BJ (cell line): ENCODE results near the gene INPP5D. TPM values are rescaled to one million over a fixed set of nuclear protein-coding genes. Genes with fewer than 3 reads are reported as not detected.

Experiments used
- CTCF ChIA-PET: fragments of 350-600 bp; formaldehyde crosslinking; extraction: SDS; loops from one replicate; lab custom pipeline; 2021; ENCODE audit warnings: antibody characterized with exemption, inconsistent platforms; lab: Yijun Ruan, JAX
- POLR2A ChIA-PET: fragments of 300-600 bp; sonication (Branson Sonifier 250); formaldehyde crosslinking; extraction: SDS; loops from one replicate; lab custom pipeline; 2021; ENCODE audit warnings: antibody characterized with exemption; lab: Charles Lee
- DNase-seq: peaks from one replicate; pipeline ENCODE4 v3.0.0-alpha.2; 2011; ENCODE audit warnings: low read depth
- H3K27me3 ChIP-seq: 2 replicates; pipeline ENCODE4 v1.6.0; 2011; ENCODE audit warnings: low read length; ENCODE audit not compliant: control insufficient read depth, insufficient read depth
- H3K36me3 ChIP-seq: 2 replicates; pipeline ENCODE4 v1.5.1; 2011; ENCODE audit warnings: low read length; ENCODE audit not compliant: control insufficient read depth, insufficient read depth
- H3K4me3 ChIP-seq: 2 replicates; pipeline ENCODE4 v1.5.1; 2011; ENCODE audit warnings: low read depth, mild to moderate bottlenecking, control low read depth, low read length
- polyA plus RNA-seq: library from polyadenylated mRNA; depleted of rRNA; stranded (reverse); fragments of >200 nt; gene quantifications from 2 replicates; pipeline ENCODE4 v1.2.3, GENCODE V29; 2011
- TF ChIP-seq, protein P1 (sequence below): IDR thresholded peaks from 2 replicates; pipeline ENCODE4 v1.5.1; 2011; ENCODE audit warnings: low read depth, mild to moderate bottlenecking, control low read depth, inconsistent platforms, low read length, moderate library complexity; ENCODE audit not compliant: insufficient read depth

INPP5D gene
- polyA plus RNA-seq, 1 experiment: 0.38 TPM

DNA sequence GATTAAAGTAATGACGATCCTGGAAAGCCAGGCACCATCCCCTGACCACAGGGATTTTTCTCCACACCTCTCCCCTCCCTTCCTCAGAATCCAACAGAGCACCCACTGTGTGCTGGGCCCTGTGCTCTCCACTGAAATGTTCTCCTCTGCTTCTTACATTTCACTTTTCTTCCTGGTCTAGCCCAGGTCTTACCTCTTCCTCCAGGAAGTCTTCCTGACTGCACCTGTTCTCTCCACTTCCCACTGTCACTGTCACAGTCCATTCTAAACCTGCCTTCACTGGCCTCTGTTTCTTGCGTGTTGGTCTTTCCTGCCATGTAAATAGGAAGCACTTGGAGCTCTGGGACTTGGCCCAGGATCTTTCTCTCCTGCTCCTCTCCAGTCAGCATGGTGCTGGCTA is 39.7 kb upstream of the INPP5D start:
- ChIA-PET CTCF (interaction anchor here (1.4 kb wide), 1 partner anchor 33 kb away, joined by 6 read pairs; no protein-coding TSS in a partner anchor), POLR2A (no interaction called here)
- H3K4me3 ChIP-seq: no peak overlapping the region
- H3K27me3 ChIP-seq: no peaks in the 10 kb centered on the region; the same call in 1 of the 2 replicates
- no peaks in the 10 kb centered on the region for H3K36me3 ChIP-seq
- no peak for DNase-seq
- TF ChIP-seq, protein P1, sequence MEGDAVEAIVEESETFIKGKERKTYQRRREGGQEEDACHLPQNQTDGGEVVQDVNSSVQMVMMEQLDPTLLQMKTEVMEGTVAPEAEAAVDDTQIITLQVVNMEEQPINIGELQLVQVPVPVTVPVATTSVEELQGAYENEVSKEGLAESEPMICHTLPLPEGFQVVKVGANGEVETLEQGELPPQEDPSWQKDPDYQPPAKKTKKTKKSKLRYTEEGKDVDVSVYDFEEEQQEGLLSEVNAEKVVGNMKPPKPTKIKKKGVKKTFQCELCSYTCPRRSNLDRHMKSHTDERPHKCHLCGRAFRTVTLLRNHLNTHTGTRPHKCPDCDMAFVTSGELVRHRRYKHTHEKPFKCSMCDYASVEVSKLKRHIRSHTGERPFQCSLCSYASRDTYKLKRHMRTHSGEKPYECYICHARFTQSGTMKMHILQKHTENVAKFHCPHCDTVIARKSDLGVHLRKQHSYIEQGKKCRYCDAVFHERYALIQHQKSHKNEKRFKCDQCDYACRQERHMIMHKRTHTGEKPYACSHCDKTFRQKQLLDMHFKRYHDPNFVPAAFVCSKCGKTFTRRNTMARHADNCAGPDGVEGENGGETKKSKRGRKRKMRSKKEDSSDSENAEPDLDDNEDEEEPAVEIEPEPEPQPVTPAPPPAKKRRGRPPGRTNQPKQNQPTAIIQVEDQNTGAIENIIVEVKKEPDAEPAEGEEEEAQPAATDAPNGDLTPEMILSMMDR: no peak

DNA sequence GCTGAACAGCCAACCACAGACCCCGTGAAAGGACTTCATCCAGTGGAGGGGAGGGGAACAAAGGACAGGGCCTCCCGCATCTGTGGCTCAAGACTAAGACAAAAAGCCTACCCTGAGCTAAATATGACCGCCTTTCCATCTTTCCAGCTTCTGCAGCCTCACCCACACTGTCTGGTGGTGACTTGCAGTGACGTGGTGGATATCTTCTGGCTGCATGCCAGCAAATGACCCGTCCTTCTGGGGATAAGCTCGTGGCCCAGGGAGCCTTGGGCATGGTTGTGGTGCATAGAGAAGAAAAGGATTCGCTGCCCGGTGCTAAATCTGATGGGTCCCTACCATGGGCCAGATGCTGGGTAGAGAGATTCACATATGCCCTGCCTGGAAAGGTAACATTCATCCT is 38.4 kb upstream of the INPP5D start:
- H3K4me3 ChIP-seq: no peak overlapping the region
- H3K27me3 ChIP-seq: no peaks in the 10 kb centered on the region; the same call in 1 of the 2 replicates
- TF ChIP-seq, protein P1: no peak
- no peaks in the 10 kb centered on the region for H3K36me3 ChIP-seq
- no peak for DNase-seq
- ChIA-PET CTCF (interaction anchor here (1.3 to 1.4 kb wide), 2 partner anchors 14 to 33 kb away, joined by 4 read pairs; no protein-coding TSS in a partner anchor), POLR2A (no interaction called here)

DNA sequence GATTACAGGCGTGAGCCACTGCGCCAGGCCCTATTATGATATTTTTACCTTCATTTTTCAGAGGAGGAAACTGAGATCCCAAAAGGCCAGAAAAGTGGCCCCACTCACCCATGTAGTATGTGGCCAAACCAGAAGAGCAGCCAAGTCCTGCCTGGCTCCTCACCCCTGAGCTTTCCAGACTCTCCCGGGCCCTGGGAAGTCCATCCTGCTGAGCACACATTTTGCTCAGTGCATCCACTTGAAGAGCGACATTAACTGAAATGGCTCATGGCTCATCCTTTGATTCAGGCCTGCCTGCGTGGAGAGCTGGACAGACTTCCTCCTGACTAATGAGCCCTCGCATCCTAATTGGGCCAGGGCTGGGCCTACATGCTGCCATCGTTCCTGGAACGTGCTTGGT is 37.6 kb upstream of the INPP5D start:
- no peak for DNase-seq
- H3K36me3 ChIP-seq: no peaks in the 10 kb centered on the region
- TF ChIP-seq, protein P1: no peak
- CTCF ChIA-PET: interaction anchor here (1.4 kb wide), 1 partner anchor 32 kb away, joined by 4 read pairs; no protein-coding TSS in a partner anchor
- POLR2A ChIA-PET: no interaction called here
- no peaks in the 10 kb centered on the region; the same call in 1 of the 2 replicates for H3K27me3 ChIP-seq
- no peak overlapping the region for H3K4me3 ChIP-seq

DNA sequence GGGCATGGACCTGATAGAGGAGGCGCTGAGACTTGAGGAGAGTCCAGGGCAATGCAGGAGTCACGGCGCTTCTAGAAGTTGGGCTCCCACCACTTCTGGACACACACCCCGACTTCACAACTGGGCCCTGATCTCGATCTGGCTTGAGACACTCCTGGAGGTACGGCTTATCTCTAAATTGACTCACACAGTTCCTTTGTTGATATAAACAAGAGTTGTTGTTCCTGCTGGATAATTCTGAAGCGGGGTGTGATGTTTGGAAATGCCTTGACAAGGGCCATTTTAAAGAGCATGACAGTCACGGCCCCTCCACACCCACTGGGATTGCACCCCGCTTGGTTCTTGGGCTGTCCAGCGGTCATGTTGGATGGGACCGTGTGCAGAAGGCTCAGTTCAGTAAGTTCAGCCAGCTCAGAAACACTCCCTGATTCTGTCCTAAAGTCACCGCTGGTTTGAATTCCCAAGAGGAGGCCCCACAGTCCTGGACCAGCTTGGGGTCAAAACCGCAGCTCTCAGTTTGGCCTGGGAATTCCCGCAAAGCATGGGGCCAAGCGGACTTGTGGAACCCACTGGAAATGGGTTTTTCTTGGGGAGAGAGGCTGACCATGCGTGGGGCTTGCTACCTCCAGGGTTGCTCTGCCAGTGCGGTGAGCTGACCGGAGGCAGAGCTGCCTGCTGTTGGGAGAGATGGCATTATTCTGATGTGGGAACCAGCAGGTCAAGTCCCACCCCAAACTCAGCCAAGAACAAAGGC is 37.0 kb upstream of the INPP5D start:
- ChIA-PET CTCF (interaction anchor here (0.9 to 1.4 kb wide), 2 partner anchors 8 to 31 kb away, joined by 3 to 4 read pairs; no protein-coding TSS in a partner anchor), POLR2A (no interaction called here)
- H3K36me3 ChIP-seq: no peaks in the 10 kb centered on the region
- no peak overlapping the region for H3K4me3 ChIP-seq
- no peaks in the 10 kb centered on the region; the same call in 1 of the 2 replicates for H3K27me3 ChIP-seq
- TF ChIP-seq, protein P1: no peak
- no peak for DNase-seq

DNA sequence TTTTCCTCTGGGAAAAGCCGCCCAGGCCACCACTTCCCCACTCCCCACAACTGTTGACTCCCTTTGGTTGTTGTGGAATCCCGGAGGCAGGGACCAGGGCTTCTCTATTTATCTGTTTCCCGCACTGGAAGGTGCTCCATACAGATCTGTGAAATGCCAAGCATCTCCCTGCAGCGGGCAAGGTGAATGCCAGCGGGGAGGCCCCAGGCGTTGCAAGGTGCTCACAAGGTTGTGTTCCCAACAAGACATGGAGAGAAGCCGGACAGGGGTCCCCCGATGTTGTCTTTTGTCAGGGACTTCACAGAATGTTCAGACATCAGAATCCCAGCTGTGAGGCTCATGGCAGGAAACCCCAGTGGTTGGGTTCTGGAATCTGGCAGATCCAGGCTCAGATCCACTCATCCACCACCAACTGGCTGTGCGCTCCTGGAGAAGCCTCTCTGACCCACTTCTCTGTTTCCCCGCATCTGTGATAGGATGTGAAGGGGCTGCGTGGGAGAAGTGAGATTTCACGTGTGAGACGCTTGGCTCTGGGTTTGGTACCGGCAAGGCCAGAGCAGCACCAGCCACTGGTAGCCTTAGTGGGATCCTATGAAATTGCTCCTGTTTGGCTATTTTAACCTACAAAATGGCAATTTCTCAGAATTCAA is 36.3 kb upstream of the INPP5D start:
- TF ChIP-seq, protein P1: no peak
- CTCF ChIA-PET: interaction anchor here (0.9 kb wide), 1 partner anchor 7 kb away, joined by 3 read pairs; no protein-coding TSS in a partner anchor
- Histone ChIP-seq H3K4me3 (no peak overlapping the region), H3K27me3 (no peaks in the 10 kb centered on the region; the same call in 1 of the 2 replicates), H3K36me3 (no peaks in the 10 kb centered on the region)
- POLR2A ChIA-PET: no interaction called here
- DNase-seq: no peak
